GM08714 (cell line): ENCODE data around the gene IQCK.

Experiments
- H3K4me3 ChIP-seq: fragments of 200-500 bp; sonication (Bioruptor generic); 2 replicates; pipeline ENCODE4 v1.5.1; 2014; ENCODE audit warnings: mild to moderate bottlenecking, low read length, inconsistent platforms
- ZNF274 ChIP-seq: IDR thresholded peaks from 2 replicates; pipeline ENCODE4 v1.6.1; 2012; ENCODE audit warnings: mild to moderate bottlenecking, low read depth, low read length

The IQCK gene

DNA sequence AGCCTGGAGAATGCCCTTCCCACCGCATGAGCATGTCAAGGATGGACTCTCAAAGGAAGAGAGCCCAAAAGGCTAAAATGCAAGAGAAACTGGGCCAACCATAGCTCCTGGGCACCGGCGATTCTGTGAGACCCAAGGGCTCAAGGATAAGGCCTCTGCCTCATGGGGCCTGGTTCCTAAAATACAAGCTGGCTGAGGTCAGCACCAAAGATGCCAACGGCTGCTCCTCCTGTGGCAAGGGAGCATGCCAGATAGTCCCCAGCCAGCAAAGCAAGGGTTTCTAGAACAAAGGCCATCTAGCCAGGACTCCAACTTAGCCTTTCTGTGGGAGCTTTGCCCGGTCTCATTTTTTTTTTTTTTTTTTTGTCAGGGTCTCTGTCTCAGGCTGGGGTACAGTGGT lies 146.5 kb downstream of the IQCK start:
- H3K4me3 ChIP-seq: no peak overlapping the region
- TF ChIP-seq ZNF274: no peak

DNA sequence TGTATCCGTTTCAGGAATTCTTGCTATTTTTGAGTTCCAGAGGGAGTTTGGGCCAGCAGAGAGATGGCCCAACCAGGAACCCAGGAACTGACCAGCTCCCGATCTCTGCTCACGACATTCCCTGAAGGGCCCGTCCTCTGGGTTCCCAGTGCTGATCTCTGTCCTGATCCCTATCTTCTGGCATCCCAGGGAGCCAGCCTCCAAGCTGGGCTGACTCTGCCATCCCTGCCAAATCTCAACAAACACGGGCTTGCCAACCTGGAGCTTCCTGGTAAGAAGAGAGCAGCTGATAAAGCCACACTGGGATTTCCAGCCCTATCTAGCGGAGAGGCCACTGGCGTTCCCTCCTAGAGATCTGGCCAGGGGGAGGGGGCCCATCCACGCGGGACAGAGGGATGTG lies 150.3 kb downstream of the IQCK start:
- H3K4me3 ChIP-seq: no peak overlapping the region
- no peak for TF ChIP-seq ZNF274

DNA sequence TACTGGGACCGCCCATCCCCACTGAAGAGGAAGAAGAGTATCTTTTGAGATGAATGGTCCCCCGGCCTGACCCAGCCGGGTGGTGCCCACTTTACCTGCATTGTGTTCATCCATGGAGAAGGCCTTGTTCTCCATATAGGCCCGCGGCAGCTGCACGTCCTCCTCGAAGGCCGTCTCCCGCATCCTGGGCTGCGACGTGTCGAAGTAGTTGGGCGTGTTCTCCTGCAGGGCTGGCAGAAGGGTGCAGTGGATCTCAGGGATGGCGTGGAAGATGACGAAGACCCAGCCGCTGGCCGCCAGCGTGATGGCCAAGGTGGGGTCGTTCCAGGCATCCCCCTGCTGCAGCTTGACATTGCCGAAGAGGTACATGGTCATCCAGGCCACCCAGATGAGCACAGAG lies 153.7 kb downstream of the IQCK start:
- no peak for TF ChIP-seq ZNF274
- H3K4me3 ChIP-seq: no peak overlapping the region

DNA sequence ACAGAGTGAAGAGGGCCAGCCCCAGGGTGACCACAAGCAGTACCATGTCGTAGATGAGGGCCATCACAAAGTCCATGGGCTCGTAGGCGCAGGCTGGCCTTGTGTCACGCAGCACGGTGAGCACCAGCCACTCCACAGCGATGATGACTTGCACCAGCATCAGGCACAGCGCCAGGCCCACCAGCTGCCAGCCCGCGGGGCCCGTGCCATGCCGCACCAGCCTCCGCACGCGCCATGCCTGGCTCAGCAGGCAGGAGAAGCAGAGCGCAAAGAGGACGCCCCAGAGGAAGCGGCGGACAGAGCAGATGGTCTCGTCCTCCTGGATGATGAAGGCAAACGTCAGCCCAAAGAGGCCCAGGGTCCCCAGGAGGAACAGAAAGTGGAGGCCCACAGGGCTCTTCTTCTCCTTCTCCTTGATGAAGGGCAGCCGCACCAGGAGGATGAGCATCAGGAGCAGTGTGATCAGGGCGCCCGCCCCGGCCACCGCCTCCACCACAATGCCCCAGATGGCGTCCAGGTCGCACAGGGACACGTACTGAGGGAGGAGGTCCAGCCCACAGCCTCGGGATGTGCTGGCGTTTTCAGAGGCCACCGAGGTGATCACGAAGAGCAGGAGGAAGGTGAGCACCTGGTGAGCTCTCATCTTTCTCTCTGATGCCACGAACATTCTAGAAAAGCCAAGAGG lies 154.2 kb downstream of the IQCK start:
- no peak overlapping the region for H3K4me3 ChIP-seq
- no peak for TF ChIP-seq ZNF274

DNA sequence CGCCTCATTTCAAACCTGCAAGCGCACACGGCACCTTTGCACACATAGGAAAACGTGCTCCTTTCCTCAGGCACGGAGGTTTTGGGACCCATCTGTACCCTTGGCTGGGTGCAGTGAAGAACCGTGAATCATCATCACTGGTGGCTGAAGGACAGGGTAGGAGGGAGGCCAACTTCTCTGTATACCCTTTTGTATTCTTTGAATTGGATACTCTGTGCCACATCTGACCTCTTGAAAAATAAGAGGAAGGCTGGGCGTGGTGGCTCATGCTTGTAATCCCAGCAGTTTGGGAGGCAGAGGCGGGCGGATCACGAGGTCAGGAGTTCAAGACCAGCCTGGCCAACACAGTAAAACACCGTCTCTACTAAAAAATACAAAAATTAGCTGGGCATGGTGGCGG lies 154.9 kb downstream of the IQCK start:
- H3K4me3 ChIP-seq: no peak overlapping the region
- no peak for TF ChIP-seq ZNF274

DNA sequence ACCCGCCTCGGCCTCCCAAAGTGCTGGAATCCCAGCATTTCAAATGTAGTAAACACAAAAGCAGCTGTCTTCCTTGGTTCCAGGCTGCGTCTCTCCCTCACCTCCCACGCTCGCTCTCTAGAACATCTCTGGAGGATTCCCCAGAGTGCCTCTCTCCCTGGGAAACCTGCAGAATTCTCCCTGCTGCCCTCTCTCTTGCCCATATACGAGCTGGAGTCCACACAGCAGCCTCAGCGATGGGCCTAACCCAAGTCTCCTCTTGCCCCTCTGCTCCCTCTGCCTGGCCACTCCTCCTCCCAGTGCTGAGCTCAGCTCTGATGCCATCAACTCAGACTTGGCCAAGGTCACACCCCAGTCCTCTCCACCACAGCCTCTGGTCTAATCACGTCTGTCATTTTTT lies 156.0 kb downstream of the IQCK start:
- H3K4me3 ChIP-seq: no peak overlapping the region
- no peak for TF ChIP-seq ZNF274

DNA sequence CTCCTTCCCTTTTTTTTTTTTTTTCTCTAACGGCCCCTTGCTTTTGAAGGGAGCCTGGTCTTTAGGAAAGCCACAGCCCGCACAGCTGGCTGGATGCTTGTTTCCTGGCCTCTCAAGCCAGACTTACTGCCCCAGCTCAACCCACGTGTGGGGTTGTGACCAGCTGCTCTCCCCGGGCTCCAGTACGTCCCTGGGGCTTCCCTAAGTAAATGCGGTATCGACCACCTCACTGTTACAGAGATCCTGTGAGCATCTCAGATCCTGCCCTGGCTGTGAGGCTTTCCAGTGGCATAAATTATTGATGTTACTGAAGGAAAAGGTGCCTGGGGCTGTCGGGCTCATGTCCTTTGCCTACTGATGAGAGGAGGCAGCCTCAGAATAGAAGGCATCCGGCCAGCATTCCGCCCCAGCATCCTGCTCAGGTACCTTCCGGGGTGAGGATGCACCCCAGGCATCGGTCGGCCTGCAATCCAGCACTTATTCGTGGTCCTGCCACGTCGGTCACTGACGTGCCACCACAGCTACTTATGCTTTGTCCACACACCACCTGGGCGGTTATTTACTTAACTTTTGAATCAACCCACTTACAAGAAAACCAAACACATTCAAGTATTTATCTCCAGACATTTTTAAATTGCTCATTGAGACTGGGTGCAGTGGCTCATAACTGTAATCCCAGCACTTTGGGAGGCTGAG lies 156.9 kb downstream of the IQCK start:
- no peak for TF ChIP-seq ZNF274
- H3K4me3 ChIP-seq: no peak overlapping the region

DNA sequence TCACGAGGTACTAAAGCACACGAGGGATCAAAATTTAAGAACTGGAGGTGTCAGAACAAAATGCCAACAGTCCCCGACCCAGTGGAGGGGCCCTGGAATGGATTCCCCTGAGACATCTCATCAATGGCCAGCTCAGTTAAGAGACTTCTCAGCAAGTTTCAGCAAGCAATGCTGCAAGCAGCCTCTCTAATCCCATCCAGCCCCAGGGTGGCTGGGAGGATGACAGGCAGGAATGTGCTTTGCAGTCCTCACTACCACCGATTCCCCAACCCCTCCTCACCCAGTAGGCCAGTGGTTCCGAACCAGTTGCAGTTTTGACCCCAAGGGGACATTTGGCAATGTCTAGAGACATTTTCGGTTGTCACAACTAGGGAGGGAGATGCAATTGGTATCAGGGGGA lies 157.8 kb downstream of the IQCK start:
- TF ChIP-seq ZNF274: no peak
- H3K4me3 ChIP-seq: no peak overlapping the region

DNA sequence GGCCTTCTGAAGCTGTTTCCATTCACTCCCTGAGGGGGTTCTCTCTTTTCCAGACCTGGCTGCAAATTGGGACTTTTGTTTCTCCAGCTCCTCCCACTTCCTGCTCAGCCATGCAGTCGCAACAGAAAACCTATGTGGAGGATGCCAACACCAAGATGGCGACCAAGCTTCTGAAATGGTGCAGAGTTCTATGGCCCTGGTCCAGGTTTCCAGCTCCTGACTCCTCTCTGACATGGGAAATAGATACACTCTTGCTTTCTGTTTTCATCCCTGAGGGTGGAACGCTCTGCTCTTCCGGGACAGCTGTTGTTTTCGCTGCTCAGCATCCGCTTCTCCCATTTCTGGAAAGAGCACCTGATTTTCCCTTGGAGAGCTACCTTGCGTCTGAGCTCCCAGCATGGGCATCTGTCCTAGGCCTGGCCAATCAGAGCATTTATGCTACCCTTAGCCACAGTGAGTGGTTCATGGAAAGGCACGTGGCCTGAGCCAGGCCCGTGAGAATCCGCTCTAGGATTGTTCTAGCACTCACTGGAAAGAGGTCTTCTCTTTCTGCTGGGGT lies 158.5 kb downstream of the IQCK start:
- TF ChIP-seq ZNF274: no peak
- no peak overlapping the region for H3K4me3 ChIP-seq

DNA sequence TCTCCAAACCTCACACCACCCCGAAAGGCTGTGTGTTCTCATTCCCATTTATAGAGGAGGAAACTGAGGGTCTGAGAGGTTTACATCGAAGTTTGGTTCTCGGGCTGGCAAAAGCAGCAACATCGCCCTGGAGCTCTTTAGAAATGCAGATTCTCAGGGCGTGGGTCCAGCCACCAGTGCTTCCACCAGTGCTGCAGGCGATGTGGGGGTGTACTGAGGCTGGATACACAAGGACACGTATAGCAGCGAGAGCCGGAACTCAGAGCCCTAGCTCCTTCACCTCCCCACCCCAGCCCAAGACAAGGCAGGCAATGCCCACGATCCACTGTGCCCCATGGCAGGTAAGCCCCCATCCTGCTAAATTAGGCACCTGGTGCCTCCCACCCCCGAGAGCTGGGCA lies 160.7 kb downstream of the IQCK start:
- no peak for TF ChIP-seq ZNF274
- no peak overlapping the region for H3K4me3 ChIP-seq

DNA sequence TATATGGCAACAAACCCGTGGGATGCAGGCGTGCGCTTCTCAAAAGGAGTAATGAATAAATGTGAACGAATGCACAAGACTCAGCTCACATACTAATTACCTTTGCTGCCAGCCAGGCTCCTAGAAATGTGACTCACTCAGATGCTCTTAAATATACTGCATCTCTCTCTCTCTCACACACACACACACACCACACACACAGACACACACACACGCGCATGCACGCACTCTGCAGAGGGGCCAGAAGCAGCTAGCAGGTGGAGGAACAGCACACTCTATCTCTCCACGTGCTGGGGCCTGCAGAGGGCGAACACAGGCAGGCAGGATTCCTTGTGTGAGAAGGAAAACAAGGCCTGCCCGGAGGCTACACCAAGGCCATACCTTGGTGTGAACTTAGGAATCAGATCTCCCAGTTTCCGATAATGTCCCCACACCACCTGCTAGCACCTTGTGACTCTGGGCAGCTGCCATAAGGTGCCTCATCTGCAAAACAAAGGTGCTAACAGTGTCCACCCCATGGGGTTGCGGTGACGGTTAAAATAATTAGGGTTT lies 161.2 kb downstream of the IQCK start:
- H3K4me3 ChIP-seq: no peak overlapping the region
- TF ChIP-seq ZNF274: no peak

DNA sequence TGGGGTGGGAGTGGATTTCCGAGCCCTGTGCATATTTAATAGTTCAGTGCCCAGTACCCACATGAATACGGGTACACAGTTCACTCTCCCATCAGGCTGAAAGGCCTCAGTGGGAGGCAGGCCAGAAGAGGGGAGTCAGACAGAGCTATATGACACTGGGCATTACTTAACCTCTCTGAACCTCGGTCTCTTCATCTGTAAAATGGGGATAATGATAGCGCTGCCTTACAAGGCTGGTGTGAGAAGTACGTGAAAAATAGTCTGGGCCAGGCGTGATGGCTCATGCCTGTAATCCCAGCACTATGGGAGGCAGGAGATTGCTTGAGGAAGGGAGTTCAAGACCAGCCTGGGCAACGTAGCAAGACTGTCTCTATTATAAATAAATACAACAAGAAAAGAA lies 163.0 kb downstream of the IQCK start:
- no peak for TF ChIP-seq ZNF274
- H3K4me3 ChIP-seq: no peak overlapping the region

DNA sequence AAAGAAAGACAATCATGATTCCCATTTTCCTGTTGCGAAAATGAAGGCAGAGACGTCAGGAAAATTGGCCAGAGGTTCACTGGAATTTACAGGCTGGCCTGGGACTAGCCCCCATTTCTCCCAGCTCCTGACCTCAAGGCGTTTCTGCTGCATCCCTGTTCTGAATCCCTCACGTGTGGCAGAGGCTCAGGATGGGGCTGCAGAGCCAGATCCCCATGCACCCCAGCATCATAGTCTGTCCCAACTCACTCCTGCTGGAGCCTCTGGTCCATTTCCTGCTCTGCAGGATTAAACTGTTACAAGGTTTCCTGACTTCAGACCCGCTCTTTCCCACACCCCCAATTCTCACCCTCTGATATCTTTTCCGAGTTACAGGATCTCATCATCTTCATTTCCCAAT lies 163.7 kb downstream of the IQCK start:
- no peak overlapping the region for H3K4me3 ChIP-seq

DNA sequence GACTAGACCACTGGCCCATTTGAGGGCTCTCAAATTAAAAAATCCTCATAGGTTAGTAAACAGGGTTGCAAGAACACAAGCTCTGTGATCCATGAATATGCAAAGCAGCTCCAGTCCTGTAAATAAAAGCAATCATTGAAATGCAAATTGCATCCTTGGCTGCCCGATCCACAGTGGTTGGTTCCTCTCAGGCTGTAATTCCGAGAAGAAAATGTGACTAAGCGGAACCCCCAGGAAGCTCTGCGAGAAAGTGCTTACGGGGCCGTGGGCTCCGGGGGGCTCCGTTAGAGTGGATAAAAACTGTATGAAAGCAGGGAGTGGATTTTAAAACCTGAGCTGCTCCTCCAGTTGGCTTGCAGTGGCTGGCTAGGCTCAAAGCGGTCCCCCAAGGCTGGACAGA lies 164.1 kb downstream of the IQCK start:
- no peak for TF ChIP-seq ZNF274
- H3K4me3 ChIP-seq: no peak overlapping the region

More for the DNA sequence above, 163.7 kb downstream of the IQCK start:
- no peak for TF ChIP-seq ZNF274

DNA sequence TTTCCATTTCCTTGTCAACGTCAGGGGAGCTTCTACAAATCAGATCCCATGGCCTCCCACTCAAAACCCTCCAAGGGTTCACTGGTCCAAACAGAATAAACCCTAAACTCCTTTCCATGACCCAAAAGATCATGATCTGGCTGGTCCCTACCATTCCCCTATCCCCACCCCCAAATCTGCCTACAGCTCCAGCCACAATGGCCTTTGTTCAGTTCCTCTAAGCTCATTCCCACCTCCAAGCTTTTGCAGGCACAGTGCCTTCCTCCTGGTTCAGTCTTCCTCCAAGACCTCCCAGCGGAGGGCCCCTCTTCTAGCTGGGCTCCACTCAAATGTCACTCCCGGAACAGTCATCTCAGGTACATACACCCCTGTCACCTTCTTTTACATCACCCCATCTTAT lies 164.6 kb downstream of the IQCK start:
- no peak overlapping the region for H3K4me3 ChIP-seq
- TF ChIP-seq ZNF274: no peak
